ENCODE measurements around the gene ZBED4.

ZBED4 gene

GRCh38 chr22:49922484-49922883 lies 68.8 kb downstream of the ZBED4 start:
- no peaks in the 10 kb centered on the region for H3K36me3 ChIP-seq (ENCODE audit: control insufficient read depth, insufficient read depth, low read length)
- no peaks in the 10 kb centered on the region for H3K9me3 ChIP-seq (ENCODE audit: control insufficient read depth, low read length)
- H3K27me3 ChIP-seq (ENCODE audit: control insufficient read depth, insufficient read depth, low read length, poor library complexity, severe bottlenecking) = no peaks in the 10 kb centered on the region
- WGBS, 2 experiments = 94 to 97% methylated on average over 10 to 11 of the region's 22 CpGs
- peaks cover 4% of the 10 kb centered on the region for H3K4me1 ChIP-seq (ENCODE audit: control insufficient read depth, insufficient read depth, low read length)
- no peak overlapping the region for H3K27ac ChIP-seq (ENCODE audit: insufficient read depth, low read depth, low read length, poor library complexity, severe bottlenecking)
- no peak overlapping the region for H3K4me3 ChIP-seq (ENCODE audit: insufficient read depth, low read depth, low read length)

GRCh38 chr22:49922926-49923325 lies 69.3 kb downstream of the ZBED4 start:
- Histone ChIP-seq H3K27me3 (ENCODE audit: control insufficient read depth, insufficient read depth, low read length, poor library complexity, severe bottlenecking) (no peaks in the 10 kb centered on the region), H3K27ac (ENCODE audit: insufficient read depth, low read depth, low read length, poor library complexity, severe bottlenecking) (no peak overlapping the region), H3K9me3 (ENCODE audit: control insufficient read depth, low read length) (no peaks in the 10 kb centered on the region), H3K4me3 (ENCODE audit: insufficient read depth, low read depth, low read length) (no peak overlapping the region), H3K36me3 (ENCODE audit: control insufficient read depth, insufficient read depth, low read length) (no peaks in the 10 kb centered on the region), H3K4me1 (ENCODE audit: control insufficient read depth, insufficient read depth, low read length) (peaks cover 4% of the 10 kb centered on the region)
- WGBS, 2 experiments = 93 to 95% methylated on average over 25 of the region's 25 CpGs

DNA sequence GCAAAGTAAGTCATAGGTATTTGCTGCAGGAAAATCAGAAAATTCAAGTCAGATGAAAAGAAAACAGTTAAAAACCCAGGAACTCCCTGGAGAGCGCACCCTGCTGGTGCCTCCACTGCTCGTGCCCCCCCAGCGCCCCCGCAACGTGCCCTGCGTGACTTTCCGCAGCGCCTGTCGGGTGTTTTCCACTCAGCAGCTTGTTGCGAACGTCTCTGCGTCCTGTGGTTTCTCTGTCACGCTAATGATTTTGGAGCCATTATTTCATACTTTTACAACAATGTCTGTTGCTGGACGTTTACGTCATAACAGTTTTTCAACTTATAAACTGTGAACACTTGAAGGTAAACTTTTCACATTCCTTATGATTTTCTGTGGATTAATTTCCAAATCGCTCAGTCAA lies 69.8 kb downstream of the ZBED4 start:
- no peak overlapping the region for H3K27ac ChIP-seq (ENCODE audit: insufficient read depth, low read depth, low read length, poor library complexity, severe bottlenecking)
- H3K4me3 ChIP-seq (ENCODE audit: insufficient read depth, low read depth, low read length) = no peak overlapping the region
- H3K36me3 ChIP-seq (ENCODE audit: control insufficient read depth, insufficient read depth, low read length) = no peaks in the 10 kb centered on the region
- H3K9me3 ChIP-seq (ENCODE audit: control insufficient read depth, low read length) = no peaks in the 10 kb centered on the region
- peaks cover 4% of the 10 kb centered on the region for H3K4me1 ChIP-seq (ENCODE audit: control insufficient read depth, insufficient read depth, low read length)
- 80% methylated on average over 16 of the region's 16 CpGs for WGBS, 2 experiments
- no peaks in the 10 kb centered on the region for H3K27me3 ChIP-seq (ENCODE audit: control insufficient read depth, insufficient read depth, low read length, poor library complexity, severe bottlenecking)

DNA sequence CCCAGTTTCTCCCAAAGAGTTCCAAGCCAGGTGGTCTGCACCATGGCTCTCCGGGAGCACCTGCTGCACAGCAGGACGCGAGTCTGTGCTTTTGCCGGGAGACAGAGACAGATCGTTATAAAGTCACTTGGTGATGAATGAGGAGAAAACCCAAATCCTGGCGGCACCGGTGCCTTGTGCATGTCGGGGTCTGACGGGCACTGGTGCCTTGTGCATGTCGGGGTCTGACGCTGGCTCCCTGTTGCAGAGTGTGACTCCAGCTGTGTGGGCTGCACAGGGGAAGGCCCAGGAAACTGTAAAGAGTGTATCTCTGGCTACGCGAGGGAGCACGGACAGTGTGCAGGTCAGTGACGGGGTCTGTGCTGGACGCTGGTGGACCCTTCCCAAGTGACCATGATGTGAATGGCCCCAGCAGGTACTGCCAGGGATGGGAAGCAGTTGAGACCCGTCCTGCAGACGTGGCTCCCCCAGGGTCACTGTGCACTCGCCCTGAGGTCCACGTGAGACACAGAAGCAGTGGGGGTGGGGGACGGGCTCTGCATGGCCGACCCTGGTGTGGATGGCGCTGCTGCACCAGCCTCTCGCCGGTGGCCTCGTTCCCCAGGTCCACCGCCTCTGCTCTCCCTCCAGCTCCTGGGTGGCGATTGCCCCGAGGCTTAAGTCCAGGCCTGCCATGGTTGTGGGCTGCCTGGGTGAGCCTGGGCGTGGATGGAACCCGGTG lies 70.6 kb downstream of the ZBED4 start:
- WGBS, 2 experiments = 91 to 92% methylated on average over 31 of the region's 31 CpGs
- Histone ChIP-seq H3K27ac (ENCODE audit: insufficient read depth, low read depth, low read length, poor library complexity, severe bottlenecking) (no peak overlapping the region), H3K4me3 (ENCODE audit: insufficient read depth, low read depth, low read length) (no peak overlapping the region), H3K36me3 (ENCODE audit: control insufficient read depth, insufficient read depth, low read length) (no peaks in the 10 kb centered on the region), H3K27me3 (ENCODE audit: control insufficient read depth, insufficient read depth, low read length, poor library complexity, severe bottlenecking) (peaks cover 6% of the 10 kb centered on the region), H3K4me1 (ENCODE audit: control insufficient read depth, insufficient read depth, low read length) (peaks cover 2% of the 10 kb centered on the region), H3K9me3 (ENCODE audit: control insufficient read depth, low read length) (no peaks in the 10 kb centered on the region)

- Histone ChIP-seq H3K27me3 (ENCODE audit: control insufficient read depth, insufficient read depth, low read length, poor library complexity, severe bottlenecking) (peaks cover 18% of the 10 kb centered on the region), H3K27ac (ENCODE audit: insufficient read depth, low read depth, low read length, poor library complexity, severe bottlenecking) (no peak overlapping the region), H3K4me1 (ENCODE audit: control insufficient read depth, insufficient read depth, low read length) (no peaks in the 10 kb centered on the region), H3K36me3 (ENCODE audit: control insufficient read depth, insufficient read depth, low read length) (no peaks in the 10 kb centered on the region), H3K9me3 (ENCODE audit: control insufficient read depth, low read length) (no peaks in the 10 kb centered on the region), H3K4me3 (ENCODE audit: insufficient read depth, low read depth, low read length) (no peak overlapping the region)
- 94 to 96% methylated on average over 24 of the region's 24 CpGs for WGBS, 2 experiments
Observed at GRCh38 chr22:49925525-49926128, 72.0 kb downstream of the ZBED4 start.

GRCh38 chr22:49926916-49927315 lies 73.3 kb downstream of the ZBED4 start:
- no peak overlapping the region for H3K4me3 ChIP-seq (ENCODE audit: insufficient read depth, low read depth, low read length)
- H3K4me1 ChIP-seq (ENCODE audit: control insufficient read depth, insufficient read depth, low read length) = no peaks in the 10 kb centered on the region
- 79 to 81% methylated on average over 18 of the region's 18 CpGs for WGBS, 2 experiments
- H3K36me3 ChIP-seq (ENCODE audit: control insufficient read depth, insufficient read depth, low read length) = no peaks in the 10 kb centered on the region
- peaks cover 22% of the 10 kb centered on the region for H3K27me3 ChIP-seq (ENCODE audit: control insufficient read depth, insufficient read depth, low read length, poor library complexity, severe bottlenecking)
- no peaks in the 10 kb centered on the region for H3K9me3 ChIP-seq (ENCODE audit: control insufficient read depth, low read length)
- H3K27ac ChIP-seq (ENCODE audit: insufficient read depth, low read depth, low read length, poor library complexity, severe bottlenecking) = peak overlapping the region; percentile 26

- Histone ChIP-seq H3K4me3 (ENCODE audit: insufficient read depth, low read depth, low read length) (no peak overlapping the region), H3K9me3 (ENCODE audit: control insufficient read depth, low read length) (no peaks in the 10 kb centered on the region), H3K4me1 (ENCODE audit: control insufficient read depth, insufficient read depth, low read length) (no peaks in the 10 kb centered on the region), H3K27me3 (ENCODE audit: control insufficient read depth, insufficient read depth, low read length, poor library complexity, severe bottlenecking) (peaks cover 22% of the 10 kb centered on the region), H3K27ac (ENCODE audit: insufficient read depth, low read depth, low read length, poor library complexity, severe bottlenecking) (no peak overlapping the region), H3K36me3 (ENCODE audit: control insufficient read depth, insufficient read depth, low read length) (no peaks in the 10 kb centered on the region)
- 91 to 92% methylated on average over 26 of the region's 26 CpGs for WGBS, 2 experiments
Observed at GRCh38 chr22:49927483-49928184, 74.0 kb downstream of the ZBED4 start.

DNA sequence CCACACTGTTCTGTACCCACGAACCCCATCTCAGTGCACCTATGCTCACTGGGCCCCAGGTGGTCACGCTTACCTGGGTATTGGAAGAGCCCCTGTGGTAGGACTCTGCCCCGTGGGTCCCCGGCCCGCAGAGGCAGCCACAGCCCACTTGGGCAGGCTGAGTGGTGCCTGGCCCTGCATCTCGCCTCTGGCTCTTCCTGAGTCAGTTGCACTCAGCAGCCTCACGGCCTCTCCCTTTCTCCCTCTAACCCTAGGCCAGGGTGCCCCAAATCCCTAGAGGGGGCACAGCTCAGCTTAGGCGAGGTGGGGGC lies 74.5 kb downstream of the ZBED4 start:
- H3K4me1 ChIP-seq (ENCODE audit: control insufficient read depth, insufficient read depth, low read length) = no peaks in the 10 kb centered on the region
- no peaks in the 10 kb centered on the region for H3K36me3 ChIP-seq (ENCODE audit: control insufficient read depth, insufficient read depth, low read length)
- H3K9me3 ChIP-seq (ENCODE audit: control insufficient read depth, low read length) = no peaks in the 10 kb centered on the region
- no peak overlapping the region for H3K4me3 ChIP-seq (ENCODE audit: insufficient read depth, low read depth, low read length)
- no peak overlapping the region for H3K27ac ChIP-seq (ENCODE audit: insufficient read depth, low read depth, low read length, poor library complexity, severe bottlenecking)
- peaks cover 22% of the 10 kb centered on the region for H3K27me3 ChIP-seq (ENCODE audit: control insufficient read depth, insufficient read depth, low read length, poor library complexity, severe bottlenecking)
- 89% methylated on average over 8 of the region's 8 CpGs for WGBS, 2 experiments

DNA sequence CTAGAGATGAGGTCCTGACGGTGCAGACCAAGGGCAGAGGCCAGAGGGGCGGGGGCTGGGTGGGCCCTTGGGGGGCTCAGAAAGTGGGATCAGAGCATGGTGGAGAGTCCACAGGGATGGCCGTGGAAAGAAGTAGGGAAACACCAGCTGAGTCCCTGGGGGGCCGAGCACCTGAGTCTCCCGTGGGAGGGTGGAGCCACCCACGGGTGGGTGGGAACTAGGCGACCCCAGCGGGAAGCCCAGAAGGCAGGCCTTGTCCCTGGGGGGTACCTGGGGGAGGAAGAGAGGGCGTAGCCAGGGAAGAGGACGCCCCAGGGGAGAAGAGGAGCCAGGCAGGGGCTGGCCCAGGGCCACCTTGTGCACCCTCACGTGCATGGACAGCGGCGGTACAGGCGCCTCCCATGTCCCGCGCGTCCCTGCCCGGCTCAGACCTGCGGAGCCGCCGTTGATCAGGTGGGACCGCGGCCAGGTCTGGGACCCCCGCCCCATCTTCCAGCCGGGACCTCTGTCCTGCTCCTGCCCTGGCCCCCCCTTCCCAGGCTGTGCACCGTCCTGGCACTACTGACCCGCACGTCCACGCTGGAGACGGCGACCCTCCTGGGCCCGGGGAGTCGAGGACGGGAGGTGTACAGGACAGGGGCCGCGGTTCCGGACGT lies 75.0 kb downstream of the ZBED4 start:
- Histone ChIP-seq H3K9me3 (ENCODE audit: control insufficient read depth, low read length) (no peaks in the 10 kb centered on the region), H3K4me3 (ENCODE audit: insufficient read depth, low read depth, low read length) (no peak overlapping the region), H3K36me3 (ENCODE audit: control insufficient read depth, insufficient read depth, low read length) (no peaks in the 10 kb centered on the region), H3K27me3 (ENCODE audit: control insufficient read depth, insufficient read depth, low read length, poor library complexity, severe bottlenecking) (peaks cover 22% of the 10 kb centered on the region), H3K4me1 (ENCODE audit: control insufficient read depth, insufficient read depth, low read length) (no peaks in the 10 kb centered on the region), H3K27ac (ENCODE audit: insufficient read depth, low read depth, low read length, poor library complexity, severe bottlenecking) (no peak overlapping the region)
- 78 to 80% methylated on average over 38 of the region's 38 CpGs for WGBS, 2 experiments

Measured in ectodermal cell (in vitro differentiated cells).